Effector memory CD8-positive, alpha-beta T cell (primary cell): Measurements from ENCODE around the gene SYT8.
"Not testable (repeated sequence)": the region's sequence is repeated elsewhere in the genome, so short reads cannot be mapped to it uniquely, and the experiment has no call there.

Source experiments
- ATAC-seq: fragments of 150-1000 bp; cut with Tn5 transposase; replicated peaks from 2 replicates; pipeline ENCODE4 v1.10.0; 2021; ENCODE audit warnings: mild to moderate bottlenecking, moderate library complexity
- DNase-seq, 3 experiments: peaks; one replicate each; pipeline ENCODE4 v3.0.0; 2021
- H3K27ac Mint-ChIP-seq, 2 donors: one replicate each; pipeline ENCODE4 v1.8.0; 2022; ENCODE audit warnings: mild to moderate bottlenecking in 2 of 2, mixed read lengths in 2 of 2, moderate library complexity in 2 of 2
- H3K27me3 Mint-ChIP-seq, 2 donors: one replicate each; pipeline ENCODE4 v1.8.0; 2022; ENCODE audit warnings: mixed read lengths in 2 of 2
- H3K36me3 Mint-ChIP-seq: one replicate; pipeline ENCODE4 v1.8.0; 2022; ENCODE audit warnings: mild to moderate bottlenecking, moderate library complexity, mixed read lengths; ENCODE audit not compliant: insufficient read depth
- H3K4me1 Mint-ChIP-seq, 2 donors: one replicate each; pipeline ENCODE4 v1.8.0; 2022; ENCODE audit warnings: low read depth in 2 of 2, mixed read lengths in 2 of 2
- H3K4me3 Mint-ChIP-seq, 2 donors: one replicate each; pipeline ENCODE4 v1.8.0; 2022; ENCODE audit warnings: mild to moderate bottlenecking in 2 of 2, mixed read lengths in 2 of 2, moderate library complexity in 2 of 2
- H3K9me3 Mint-ChIP-seq, 2 donors: one replicate each; pipeline ENCODE4 v1.8.0; 2022; ENCODE audit warnings: mixed read lengths in 2 of 2

The SYT8 gene

DNA sequence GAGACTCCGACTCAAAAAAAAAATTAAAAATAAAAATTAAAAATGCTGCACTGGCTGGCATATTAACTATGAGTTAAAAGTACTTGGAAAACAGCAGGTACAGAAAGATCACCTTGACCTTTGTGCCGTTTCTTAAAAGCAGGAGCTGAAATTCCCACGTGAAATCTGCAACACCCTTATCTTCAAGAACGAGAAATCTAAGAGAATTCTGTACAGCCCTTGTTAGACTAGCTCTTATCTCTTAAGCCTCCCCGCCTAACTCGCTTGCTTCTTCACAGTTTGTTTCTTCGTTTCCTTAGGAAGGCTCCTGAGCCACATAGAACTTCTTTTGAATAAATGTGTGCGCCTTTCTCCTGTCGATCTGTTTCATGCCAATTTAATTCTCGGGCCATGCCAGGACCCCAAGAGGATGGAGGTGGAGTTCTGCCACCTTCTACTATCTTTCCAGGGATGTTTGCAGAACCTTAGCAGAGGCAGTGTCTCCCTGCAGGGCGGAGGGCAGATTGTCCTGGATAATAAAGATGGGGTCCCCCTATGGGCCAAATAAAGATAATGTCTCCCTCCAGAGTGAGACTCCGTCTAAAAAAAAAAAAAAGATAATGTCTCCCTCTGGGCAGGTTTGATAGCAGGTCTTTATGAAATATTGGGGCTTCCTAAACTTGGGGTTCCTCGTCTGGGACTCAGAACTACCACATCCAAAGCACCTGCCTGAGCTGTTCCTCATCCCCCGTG lies 27.4 kb upstream of the SYT8 start:
- ATAC-seq (no peak), DNase-seq (no peak)
- no peak overlapping the region for H3K27ac Mint-ChIP-seq
- peaks cover 4% of the 10 kb centered on the region for H3K36me3 Mint-ChIP-seq
- no peaks in the 10 kb centered on the region for H3K9me3 Mint-ChIP-seq
- H3K4me3 Mint-ChIP-seq, result no peak overlapping the region
- peaks cover 30 to 49% of the 10 kb centered on the region in 2 donors for H3K27me3 Mint-ChIP-seq
- no peaks in the 10 kb centered on the region for H3K4me1 Mint-ChIP-seq

DNA sequence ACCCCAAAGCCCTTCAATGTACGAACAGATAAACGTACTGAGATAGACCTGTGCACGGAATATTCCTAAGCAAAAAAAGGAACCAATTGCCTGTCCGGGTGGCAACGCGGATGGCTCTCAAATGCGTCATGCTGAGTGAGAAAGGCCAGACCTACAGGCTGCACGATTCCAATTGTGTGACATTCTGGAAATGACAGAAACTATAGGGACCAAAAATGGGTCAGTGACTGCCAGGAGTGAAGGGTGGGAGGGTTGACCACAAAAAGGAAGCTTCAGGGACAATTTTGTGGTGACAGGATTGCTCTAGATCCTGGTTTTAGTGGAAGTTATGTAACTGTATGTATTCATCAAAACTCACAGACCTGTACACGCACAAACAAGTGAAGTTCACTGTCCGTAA lies 24.0 kb upstream of the SYT8 start:
- Mint-ChIP-seq H3K4me1 (no peaks in the 10 kb centered on the region), H3K9me3 (no peaks in the 10 kb centered on the region), H3K36me3 (peaks cover 4% of the 10 kb centered on the region), H3K27ac (no peak overlapping the region), H3K27me3 (peaks cover 11 to 28% of the 10 kb centered on the region in 2 donors), H3K4me3 (no peak overlapping the region)
- DNase-seq (no peak), ATAC-seq (no peak)

GRCh38 chr11:1812274-1812673 lies 22.5 kb upstream of the SYT8 start:
- DNase-seq, result no peak
- H3K36me3 Mint-ChIP-seq, result peaks cover 4% of the 10 kb centered on the region

DNA sequence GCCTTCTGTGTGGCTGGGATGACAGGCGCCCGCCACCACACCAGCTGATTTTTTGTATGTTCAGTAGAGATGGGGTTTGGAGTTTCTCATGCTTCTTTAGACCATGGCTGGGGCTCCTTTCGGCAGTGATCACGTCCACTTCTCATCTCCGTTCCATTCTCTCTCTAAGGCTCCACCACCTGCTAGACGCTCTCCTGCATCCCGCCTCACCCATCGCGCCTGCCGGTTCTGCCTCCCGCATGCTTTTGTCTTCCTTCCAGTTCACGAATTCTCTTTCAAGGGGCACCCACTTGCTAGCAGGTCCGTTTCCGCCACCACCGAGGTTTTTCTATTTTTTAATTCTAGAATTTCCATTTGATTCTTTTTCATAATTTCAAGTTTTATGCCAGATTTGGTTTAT lies 22.0 kb upstream of the SYT8 start:
- H3K36me3 Mint-ChIP-seq, result peaks cover 2% of the 10 kb centered on the region
- H3K4me3 Mint-ChIP-seq, result no peak overlapping the region
- DNase-seq (no peak), ATAC-seq (no peak)
- no peak overlapping the region for H3K27ac Mint-ChIP-seq
- peaks cover 11 to 19% of the 10 kb centered on the region in 2 donors for H3K27me3 Mint-ChIP-seq
- no peaks in the 10 kb centered on the region for H3K4me1 Mint-ChIP-seq
- H3K9me3 Mint-ChIP-seq, result no peaks in the 10 kb centered on the region

More at GRCh38 chr11:1812274-1812673, 22.5 kb upstream of the SYT8 start:
- H3K4me3 Mint-ChIP-seq, result no peak overlapping the region
- ATAC-seq, result no peak
- H3K27ac Mint-ChIP-seq, result no peak overlapping the region
- H3K27me3 Mint-ChIP-seq, result peaks cover 11 to 25% of the 10 kb centered on the region in 2 donors
- H3K9me3 Mint-ChIP-seq, result no peaks in the 10 kb centered on the region
- H3K4me1 Mint-ChIP-seq, result no peaks in the 10 kb centered on the region

DNA sequence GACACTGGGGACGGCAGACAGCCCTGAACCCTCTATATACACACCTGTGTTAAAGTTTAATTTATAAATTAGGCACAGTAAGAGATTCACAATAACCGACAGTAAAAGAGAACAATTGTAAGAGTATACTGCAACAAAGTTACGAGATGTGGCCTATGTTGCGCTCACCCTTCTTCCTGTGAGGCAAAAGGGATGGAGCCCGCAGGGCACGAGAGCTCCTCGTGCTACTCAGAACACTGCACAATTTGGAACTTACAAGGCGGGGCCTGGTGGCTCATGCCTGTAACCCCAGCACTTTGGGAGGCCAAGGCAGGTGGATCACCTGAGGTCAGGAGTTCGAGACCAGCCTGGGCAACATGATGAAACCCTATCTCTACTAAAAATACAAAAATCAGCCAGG lies 21.4 kb upstream of the SYT8 start:
- not testable (repeated sequence) for ATAC-seq, H3K4me1 Mint-ChIP-seq, DNase-seq, H3K27ac Mint-ChIP-seq, H3K36me3 Mint-ChIP-seq, H3K4me3 Mint-ChIP-seq, H3K9me3 Mint-ChIP-seq
- H3K27me3 Mint-ChIP-seq, result peaks cover 11 to 14% of the 10 kb centered on the region in 2 donors

DNA sequence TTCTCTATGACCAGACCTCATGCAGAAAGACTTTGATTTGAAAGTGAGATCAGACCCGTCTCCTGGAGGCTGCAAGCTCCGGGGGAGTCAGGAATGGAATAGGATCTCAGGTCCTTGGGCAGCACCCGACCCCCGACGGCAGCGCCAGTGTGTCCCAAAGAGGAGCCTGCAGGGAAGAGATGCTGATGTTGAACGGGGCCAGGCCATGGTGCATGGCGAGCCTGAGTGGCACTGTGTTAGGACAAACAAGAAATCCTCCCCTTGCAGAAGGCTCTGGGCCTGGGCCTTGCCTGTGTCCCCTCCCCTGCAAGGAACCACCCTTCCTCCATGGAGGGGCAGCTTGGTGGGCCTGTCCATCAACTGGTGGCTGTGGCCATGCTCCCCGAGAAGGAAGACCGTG lies 20.1 kb upstream of the SYT8 start:
- Mint-ChIP-seq H3K36me3 (no peaks in the 10 kb centered on the region), H3K27ac (no peak overlapping the region), H3K27me3 (peaks cover 11 to 14% of the 10 kb centered on the region in 2 donors), H3K4me3 (no peak overlapping the region), H3K9me3 (peaks cover 0 to 3% of the 10 kb centered on the region in 2 donors), H3K4me1 (no peaks in the 10 kb centered on the region)
- no peak for DNase-seq
- no peak for ATAC-seq

GRCh38 chr11:1815311-1815710 lies 19.5 kb upstream of the SYT8 start:
- Mint-ChIP-seq H3K27me3 (peaks cover 11 to 14% of the 10 kb centered on the region in 2 donors), H3K4me1 (no peaks in the 10 kb centered on the region), H3K36me3 (no peaks in the 10 kb centered on the region), H3K9me3 (peaks cover 0 to 3% of the 10 kb centered on the region in 2 donors), H3K27ac (no peak overlapping the region), H3K4me3 (no peak overlapping the region)
- DNase-seq (no peak), ATAC-seq (no peak)

DNA sequence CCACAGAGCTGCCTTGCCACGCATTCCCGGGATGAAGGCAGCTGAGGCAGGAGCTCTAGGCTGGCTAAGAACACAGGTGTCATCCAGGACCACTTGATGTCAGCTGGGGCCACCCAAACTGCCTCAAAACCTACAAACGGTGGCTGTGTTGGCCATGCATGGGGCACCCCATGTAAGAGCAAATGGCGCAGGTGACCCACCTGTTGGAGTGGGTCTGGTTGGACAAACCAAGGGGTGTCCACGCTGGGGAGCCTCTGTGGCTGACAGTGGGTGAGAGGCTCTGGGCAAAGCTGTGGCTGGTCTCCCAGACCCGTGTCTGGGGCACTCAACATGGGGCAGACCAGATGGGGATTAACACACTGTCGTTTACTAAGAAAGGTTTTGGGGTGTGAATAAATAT lies 19.0 kb upstream of the SYT8 start:
- Mint-ChIP-seq H3K27ac (no peak overlapping the region), H3K4me3 (no peak overlapping the region), H3K36me3 (no peaks in the 10 kb centered on the region), H3K27me3 (peaks cover 11 to 14% of the 10 kb centered on the region in 2 donors), H3K9me3 (peaks cover 0 to 3% of the 10 kb centered on the region in 2 donors), H3K4me1 (no peaks in the 10 kb centered on the region)
- no peak for ATAC-seq
- no peak for DNase-seq

DNA sequence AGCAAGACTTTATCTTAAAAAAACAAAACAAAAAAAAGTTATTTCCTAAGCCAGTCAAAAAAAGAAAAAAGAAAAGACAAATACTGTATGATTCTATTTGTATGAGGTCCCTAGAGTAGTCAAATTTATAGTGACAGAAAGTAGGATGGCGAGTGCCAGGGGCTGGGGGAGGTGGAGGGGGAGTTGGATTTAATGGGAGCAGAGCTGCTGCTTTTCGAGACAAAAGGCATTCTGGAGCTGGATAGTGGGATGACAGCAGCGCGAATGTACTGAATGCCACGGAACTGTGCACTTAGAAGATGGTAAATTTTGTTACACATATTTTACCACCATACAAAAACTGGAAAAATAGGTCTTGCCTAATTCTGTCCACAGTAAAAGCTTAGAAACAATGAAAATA lies 17.8 kb upstream of the SYT8 start:
- Mint-ChIP-seq H3K36me3 (no peaks in the 10 kb centered on the region), H3K4me3 (no peak overlapping the region)

DNA sequence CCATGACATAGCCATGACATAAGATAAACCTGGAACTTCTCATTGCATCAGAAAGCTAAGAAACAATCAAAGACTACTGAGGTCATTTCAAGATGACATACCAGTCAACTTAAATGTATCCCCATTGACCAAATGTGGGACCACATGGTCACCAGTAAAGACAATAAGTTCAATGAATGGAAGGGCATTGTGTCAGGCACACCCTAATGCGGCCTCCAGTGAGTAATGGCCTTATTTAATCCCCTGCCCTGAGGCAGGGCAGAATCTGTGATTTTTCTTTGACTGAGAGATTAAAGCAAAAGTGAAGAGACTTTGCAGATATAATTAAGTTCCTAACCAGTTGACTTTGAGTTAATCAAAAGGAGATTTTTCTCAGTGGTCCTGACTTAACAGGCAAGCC lies 17.3 kb upstream of the SYT8 start:
- ATAC-seq (no peak), DNase-seq (no peak)
- Mint-ChIP-seq H3K4me3 (no peak overlapping the region), H3K4me1 (no peaks in the 10 kb centered on the region), H3K27me3 (peaks cover 6 to 11% of the 10 kb centered on the region in 2 donors), H3K36me3 (no peaks in the 10 kb centered on the region), H3K9me3 (peaks cover 0 to 3% of the 10 kb centered on the region in 2 donors), H3K27ac (no peak overlapping the region)

More for the DNA sequence above, 17.8 kb upstream of the SYT8 start:
- DNase-seq (no peak), ATAC-seq (no peak)
- Mint-ChIP-seq H3K4me1 (no peaks in the 10 kb centered on the region), H3K27me3 (peaks cover 11 to 14% of the 10 kb centered on the region in 2 donors), H3K9me3 (peaks cover 0 to 3% of the 10 kb centered on the region in 2 donors), H3K27ac (no peak overlapping the region)

- DNase-seq (no peak), ATAC-seq (peak; percentile 27)
- H3K27ac Mint-ChIP-seq, result no peak overlapping the region
- H3K4me1 Mint-ChIP-seq, result no peaks in the 10 kb centered on the region
- H3K27me3 Mint-ChIP-seq, result peaks cover 0 to 5% of the 10 kb centered on the region in 2 donors
- H3K36me3 Mint-ChIP-seq, result no peaks in the 10 kb centered on the region
- no peak overlapping the region for H3K4me3 Mint-ChIP-seq
- peaks cover 0 to 3% of the 10 kb centered on the region in 2 donors for H3K9me3 Mint-ChIP-seq
These were observed 15.7 kb upstream of the SYT8 start for GRCh38 chr11:1819074-1819473.

DNA sequence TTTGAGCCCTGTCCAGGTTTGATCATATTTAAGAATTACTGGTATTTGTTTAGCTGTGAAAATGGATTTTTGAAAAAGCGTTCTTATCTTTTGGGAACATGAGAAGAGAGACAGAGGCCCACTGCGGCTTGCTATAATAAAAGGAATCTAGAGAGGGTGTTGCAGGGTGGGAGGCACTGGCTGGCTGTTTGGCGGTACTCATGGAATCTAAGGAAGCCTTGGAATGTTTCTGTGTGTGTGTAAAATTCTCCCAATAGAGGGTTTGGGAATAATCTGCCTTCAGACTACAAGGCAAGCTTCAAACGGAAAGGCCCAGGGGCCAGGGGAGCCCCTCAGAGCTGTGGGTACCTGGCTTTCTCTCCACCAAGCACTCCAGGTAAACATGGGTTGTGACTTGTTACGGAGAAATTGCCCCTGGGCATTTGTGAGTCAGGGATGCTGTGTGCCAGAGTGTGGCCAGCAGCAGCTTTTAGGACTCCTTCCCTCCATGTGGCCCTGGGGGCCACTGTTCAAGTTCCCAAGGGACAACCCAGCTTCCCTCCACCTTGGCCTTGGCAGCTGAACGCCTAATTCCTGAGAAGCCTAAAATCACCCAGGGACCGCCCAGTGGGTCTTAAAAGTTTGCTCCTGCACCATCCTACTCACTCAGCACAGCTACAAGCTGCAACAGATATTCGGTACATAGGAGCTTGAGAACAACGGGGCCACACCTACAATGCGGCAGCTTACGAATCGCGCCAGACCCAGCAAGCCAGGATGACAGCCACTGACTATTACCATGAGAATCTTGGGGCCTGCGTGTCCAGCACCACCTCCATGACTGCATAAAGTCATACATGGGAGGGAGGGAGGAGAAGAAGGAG lies 14.1 kb upstream of the SYT8 start:
- ATAC-seq (no peak), DNase-seq (no peak)
- H3K36me3 Mint-ChIP-seq, result no peaks in the 10 kb centered on the region
- peaks cover 0 to 3% of the 10 kb centered on the region in 2 donors for H3K9me3 Mint-ChIP-seq
- H3K4me1 Mint-ChIP-seq, result no peaks in the 10 kb centered on the region
- no peak overlapping the region for H3K27ac Mint-ChIP-seq
- H3K27me3 Mint-ChIP-seq, result peaks cover 0 to 9% of the 10 kb centered on the region in 2 donors
- H3K4me3 Mint-ChIP-seq, result no peak overlapping the region

DNA sequence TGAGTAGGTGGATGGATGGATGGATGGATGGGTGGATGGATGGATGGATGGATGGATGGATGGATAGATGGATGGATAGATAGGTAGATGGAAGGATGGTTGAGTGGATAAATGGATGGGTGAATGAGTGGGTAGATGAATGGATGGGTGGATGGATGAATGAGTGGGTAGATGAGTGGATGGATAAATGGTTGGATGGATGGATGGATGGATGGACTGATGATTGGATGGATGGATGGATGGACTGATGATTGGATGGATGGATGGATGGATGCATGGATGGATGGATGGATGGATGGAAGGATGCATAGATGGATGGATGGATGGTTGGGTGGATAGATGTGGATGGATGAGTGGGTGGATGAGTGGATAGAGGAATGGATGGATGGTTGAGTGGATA lies 13.2 kb upstream of the SYT8 start:
- Mint-ChIP-seq H3K9me3 (peaks cover 0 to 3% of the 10 kb centered on the region in 2 donors), H3K27me3 (peaks cover 0 to 11% of the 10 kb centered on the region in 2 donors), H3K4me3 (no peak overlapping the region), H3K36me3 (no peaks in the 10 kb centered on the region), H3K4me1 (no peaks in the 10 kb centered on the region), H3K27ac (no peak overlapping the region)
- DNase-seq (no peak), ATAC-seq (no peak)
